AG08395 (cell line): ENCODE results near the gene KCTD20.
"Not testable (repeated sequence)": the region's sequence is repeated elsewhere in the genome, so short reads cannot be mapped to it uniquely, and the experiment has no call there.

ENCODE experiments used
- DNase-seq: peaks from one replicate; pipeline ENCODE4 v3.0.0; 2012; ENCODE audit warnings: mixed read lengths, low spot score

The KCTD20 gene

GRCh38 chr6:36444470-36444869, 1.7 kb downstream of the KCTD20 start:
- DNase-seq, result no peak

- DNase-seq, result no peak
Observed at GRCh38 chr6:36445621-36446020, 2.8 kb downstream of the KCTD20 start.

DNA sequence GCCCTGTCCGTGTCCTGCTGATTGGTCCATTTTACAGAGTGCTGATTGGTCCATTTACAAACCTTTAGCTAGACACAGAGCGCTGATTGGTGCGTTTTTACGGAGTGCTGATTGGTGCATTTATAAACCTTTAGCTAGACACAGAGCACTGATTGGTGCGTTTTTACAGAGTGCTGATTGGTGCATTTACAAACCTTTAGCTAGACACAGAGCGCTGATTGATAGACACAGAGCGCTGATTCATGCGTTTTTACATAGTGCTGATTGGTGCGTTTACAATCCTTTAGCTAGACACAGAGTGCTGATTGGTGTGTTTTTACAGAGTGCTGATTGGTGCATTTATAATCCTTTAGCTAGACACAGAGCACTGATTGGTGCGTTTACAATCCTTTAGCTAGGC, 6.4 kb downstream of the KCTD20 start:
- not testable (repeated sequence) for DNase-seq

DNA sequence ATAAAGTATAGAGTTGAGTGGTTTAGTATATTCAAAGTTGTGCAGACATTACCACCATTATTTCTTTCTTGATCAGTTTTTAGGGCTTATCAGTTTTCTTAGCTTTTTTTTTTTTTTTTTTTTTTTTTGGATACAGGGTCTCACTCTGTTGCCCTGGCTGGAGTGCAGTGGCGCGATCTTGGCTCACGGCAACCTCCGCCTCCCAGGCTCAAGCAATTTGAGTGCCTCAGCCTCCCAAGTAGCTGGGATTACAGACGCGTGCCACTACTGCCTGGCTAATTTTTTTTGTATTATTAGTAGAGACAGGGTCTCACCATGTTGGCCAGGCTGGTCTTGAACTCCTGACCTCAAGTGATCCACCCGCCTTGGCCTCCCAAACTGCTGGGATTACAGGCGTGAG, 10.1 kb downstream of the KCTD20 start:
- not testable (repeated sequence) for DNase-seq

GRCh38 chr6:36455486-36456027, 12.8 kb downstream of the KCTD20 start:
- DNase-seq, result no peak

DNA sequence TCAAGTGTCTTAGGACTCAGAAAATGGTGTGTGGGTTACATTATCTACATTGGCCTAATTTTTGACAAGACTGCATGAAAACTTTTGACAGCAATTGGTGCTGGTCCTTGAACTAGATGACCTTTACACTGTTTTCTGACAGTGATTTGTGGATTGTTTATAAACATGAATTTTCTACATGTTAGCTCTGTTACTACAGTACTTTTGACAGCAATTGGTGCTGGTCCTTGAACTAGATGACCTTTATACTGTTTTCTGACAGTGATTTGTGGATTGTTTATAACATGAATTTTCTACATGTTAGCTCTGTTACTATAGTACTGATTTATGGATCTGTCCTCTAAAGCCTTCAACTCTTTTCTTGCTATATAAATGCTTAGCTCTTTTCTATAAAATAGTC, 16.7 kb downstream of the KCTD20 start:
- no peak for DNase-seq

GRCh38 chr6:36460916-36461315, 18.1 kb downstream of the KCTD20 start:
- no peak for DNase-seq

GRCh38 chr6:36461646-36462045, 18.8 kb downstream of the KCTD20 start:
- no peak for DNase-seq

DNA sequence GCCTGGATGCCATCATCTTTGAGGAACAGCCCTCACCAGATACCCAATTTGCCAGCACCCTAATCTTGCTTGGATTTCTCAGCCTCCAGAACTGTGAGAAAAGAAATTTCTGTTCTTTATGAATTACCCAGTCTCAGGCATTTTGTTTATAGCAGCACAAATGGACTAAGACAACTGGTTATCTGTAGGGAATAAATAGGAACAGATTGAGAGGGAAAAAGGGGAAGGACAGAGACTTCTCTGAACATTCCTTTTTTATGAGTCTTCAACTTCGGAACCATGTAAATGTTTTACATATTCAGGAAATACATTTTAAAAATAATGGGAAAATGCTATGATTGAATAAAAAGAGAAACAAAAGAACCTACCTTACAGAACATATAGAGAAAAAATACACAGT, 20.9 kb downstream of the KCTD20 start:
- peak; percentile 57 for DNase-seq

- no peak for DNase-seq
Observed at GRCh38 chr6:36464233-36464632, 21.4 kb downstream of the KCTD20 start.

- no peak for DNase-seq
Observed at GRCh38 chr6:36467625-36468024, 24.8 kb downstream of the KCTD20 start.

GRCh38 chr6:36469148-36469661, 26.4 kb downstream of the KCTD20 start:
- DNase-seq, result no peak

DNA sequence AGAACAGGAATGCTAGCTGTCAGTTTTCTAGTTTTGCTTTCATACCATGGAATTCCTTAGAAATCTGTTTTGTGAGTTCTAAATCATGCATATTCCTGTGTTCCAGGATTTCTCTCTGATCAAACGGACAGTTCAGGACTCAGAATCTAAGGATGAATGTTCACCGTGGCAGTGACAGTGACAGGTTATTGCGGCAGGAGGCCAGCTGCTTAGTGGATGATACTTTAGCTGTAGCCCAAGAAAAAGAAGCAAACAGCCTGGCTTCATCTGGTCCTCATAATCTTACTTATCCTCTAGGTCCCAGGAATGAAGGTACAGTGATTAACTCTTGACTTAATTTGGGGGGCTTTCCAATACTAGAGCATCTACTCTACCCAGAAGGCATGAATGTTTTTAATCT, 27.1 kb downstream of the KCTD20 start:
- no peak for DNase-seq

GRCh38 chr6:36478051-36478526, 35.3 kb downstream of the KCTD20 start:
- DNase-seq, result no peak

GRCh38 chr6:36479256-36479655, 36.5 kb downstream of the KCTD20 start:
- DNase-seq, result no peak

DNA sequence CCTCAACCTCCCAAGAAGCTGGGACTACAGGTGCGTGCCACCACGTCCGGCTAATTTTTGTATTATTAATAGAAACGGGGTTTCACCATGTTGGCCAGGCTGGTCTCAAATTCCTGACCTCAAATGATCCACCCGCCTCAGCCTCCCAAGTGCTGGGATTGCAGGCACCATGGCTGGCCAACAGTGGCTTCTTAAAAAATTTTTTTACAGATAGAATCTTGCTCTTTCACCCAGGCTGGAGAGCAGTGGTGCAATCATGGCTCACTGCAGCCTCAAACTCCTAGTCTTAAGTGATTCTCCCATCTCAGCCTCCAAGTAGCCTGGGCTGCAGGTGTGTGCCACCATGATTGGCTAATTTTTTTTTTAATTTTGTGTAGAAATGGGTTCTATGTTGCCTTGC, 40.5 kb downstream of the KCTD20 start:
- not testable (repeated sequence) for DNase-seq

DNA sequence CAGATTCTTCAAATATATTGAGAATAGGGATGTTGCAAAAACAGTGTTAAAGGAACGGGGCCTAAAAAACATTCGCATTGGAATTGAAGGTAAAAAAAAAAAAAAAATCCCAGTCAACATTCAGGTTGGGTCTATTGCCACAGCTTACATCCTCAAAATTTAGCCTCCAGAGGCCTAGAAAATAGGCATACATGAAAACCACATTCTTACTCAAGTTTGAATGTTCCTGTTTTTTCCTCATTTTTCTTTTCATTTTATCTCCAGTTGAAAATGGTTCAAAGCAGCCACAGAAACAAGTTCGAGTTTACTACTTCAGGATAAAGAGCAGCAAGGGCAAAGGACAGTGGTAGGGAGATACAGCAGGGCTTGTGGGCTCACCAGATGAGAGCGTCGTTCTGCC, 41.9 kb downstream of the KCTD20 start:
- DNase-seq, result no peak

DNA sequence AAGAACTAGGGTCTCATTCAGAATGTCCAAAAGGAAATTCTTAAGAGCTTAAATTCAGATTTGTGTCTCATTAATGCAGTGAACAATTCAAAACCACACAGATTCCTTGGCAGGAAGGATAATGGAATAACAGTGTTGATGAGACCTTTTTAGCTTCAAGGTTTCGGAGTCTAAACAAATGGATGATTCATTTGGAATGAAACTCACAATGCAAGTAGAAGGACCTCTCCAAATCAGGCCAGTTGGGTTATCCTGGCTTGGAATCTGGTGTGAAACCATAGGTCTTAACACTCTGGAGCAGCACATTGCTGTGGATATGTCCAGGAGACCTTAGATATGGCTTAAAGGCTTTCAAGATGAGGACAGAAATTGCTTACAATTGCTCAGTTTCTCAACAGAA, 44.9 kb downstream of the KCTD20 start:
- DNase-seq, result peak; percentile 21

DNA sequence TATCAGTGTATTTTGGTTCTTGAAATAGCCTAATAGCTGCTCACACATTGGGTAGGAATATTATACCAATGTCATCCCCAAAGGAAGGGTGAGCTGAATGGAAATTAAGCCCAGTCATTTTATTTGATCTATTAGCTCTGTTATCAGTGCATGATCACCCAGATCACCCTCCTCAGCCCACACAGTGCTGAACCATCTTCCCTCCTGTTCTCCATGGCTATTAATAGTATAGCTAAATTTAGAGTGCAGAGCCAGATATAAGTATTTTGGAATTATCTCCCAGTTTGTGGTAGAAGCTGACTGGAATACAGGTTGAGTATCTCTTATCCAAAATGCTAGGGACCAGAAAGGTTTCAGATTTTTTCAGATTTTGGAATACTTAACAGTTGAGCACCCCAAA, 45.4 kb downstream of the KCTD20 start:
- DNase-seq, result no peak

DNA sequence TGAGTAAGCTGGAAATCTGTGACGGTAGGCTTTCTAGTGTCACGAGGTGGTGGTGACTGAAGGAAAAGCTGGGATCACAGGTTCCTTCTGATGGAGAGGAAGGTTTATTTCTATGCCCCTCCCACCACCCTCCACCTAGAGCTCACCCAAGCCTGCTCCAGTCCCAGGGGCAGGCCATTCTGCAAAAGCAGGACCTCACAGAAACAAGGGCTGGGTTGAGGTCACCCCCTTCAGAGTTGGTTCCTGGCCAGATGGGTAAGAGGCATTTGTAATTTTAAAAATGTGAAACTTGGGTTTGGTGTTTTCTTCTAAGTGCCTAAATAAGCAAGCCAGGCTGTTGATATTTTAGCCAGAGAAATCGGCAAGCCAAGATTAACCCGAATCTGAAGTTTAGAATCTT, 46.6 kb downstream of the KCTD20 start:
- DNase-seq, result no peak

DNA sequence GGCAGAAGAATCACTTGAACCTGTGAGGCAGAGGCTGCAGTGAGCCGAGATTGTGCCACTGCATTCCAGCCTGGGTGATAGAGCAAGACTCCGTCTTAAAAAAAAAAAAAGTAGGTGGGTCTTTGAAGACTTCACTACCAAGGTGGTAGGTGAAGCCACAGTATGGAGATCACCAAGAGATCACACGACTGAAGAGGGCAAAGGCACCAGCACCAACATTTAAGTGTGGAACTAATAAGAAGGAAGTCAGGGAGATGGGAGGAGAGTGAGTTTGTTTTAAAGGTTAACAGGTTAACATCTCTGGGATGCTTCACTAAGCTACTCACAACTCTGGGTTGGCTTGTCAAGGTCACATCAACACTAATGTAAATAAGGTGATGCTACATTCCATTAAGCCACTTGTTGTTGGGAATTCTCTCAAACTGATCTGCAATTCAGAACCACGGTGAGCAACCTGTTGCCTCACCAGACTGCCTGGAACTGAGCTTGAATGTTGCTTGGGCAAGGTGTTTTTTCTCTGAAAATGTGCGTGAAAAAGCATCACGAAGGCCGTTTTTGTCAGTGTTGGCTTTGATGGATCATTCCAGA, 48.7 kb downstream of the KCTD20 start:
- DNase-seq, result no peak

DNA sequence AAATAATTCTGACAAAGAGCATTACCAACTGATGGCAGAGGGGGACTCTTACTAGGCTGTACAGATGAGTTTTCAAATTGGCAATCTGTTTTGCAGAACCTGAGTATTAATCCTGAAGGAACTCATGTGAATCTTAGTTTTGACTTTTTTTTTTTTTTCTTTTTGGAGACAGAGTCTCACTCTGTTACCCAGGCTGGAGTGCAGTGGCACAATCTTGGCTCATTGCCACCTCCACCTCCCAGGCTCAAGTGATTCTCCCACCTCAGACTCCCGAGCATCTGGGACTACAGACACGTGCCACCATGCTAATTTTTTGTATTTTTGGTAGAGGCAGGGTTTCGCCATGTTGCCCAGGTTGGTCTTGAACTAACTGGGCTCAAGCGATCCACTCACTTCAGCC, 49.3 kb downstream of the KCTD20 start:
- no peak for DNase-seq

GRCh38 chr6:36492621-36493020, 49.8 kb downstream of the KCTD20 start:
- no peak for DNase-seq

GRCh38 chr6:36493319-36493718, 50.5 kb downstream of the KCTD20 start:
- no peak for DNase-seq
